ENCODE data around the gene CLECL1. TPM values are rescaled to one million over a fixed set of nuclear protein-coding genes. Genes with fewer than 3 reads are reported as not detected.
"Not testable (repeated sequence)": the region's sequence is repeated elsewhere in the genome, so short reads cannot be mapped to it uniquely, and the experiment has no call there.

Gene CLECL1
- polyA plus RNA-seq, 1 donor = 0.27 TPM

- DNase-seq = no peak
These were observed 18.6 kb upstream of the CLECL1 start for GRCh38 chr12:9751204-9752144.

- peak; percentile 66 for DNase-seq
These were observed 17.6 kb upstream of the CLECL1 start for GRCh38 chr12:9750276-9751203.

GRCh38 chr12:9749640-9750039 lies 16.7 kb upstream of the CLECL1 start:
- no peak for DNase-seq

GRCh38 chr12:9745199-9745598 lies 12.3 kb upstream of the CLECL1 start:
- DNase-seq = no peak

GRCh38 chr12:9742661-9743060 lies 9.8 kb upstream of the CLECL1 start:
- DNase-seq = no peak

- no peak for DNase-seq
These were observed 8.8 kb upstream of the CLECL1 start for GRCh38 chr12:9741726-9742125.

- no peak for DNase-seq
These were observed 7.3 kb upstream of the CLECL1 start for GRCh38 chr12:9740106-9740750.

GRCh38 chr12:9739404-9740105 lies 6.7 kb upstream of the CLECL1 start:
- DNase-seq = not testable (repeated sequence)

GRCh38 chr12:9738905-9739304 lies 6.0 kb upstream of the CLECL1 start:
- DNase-seq = not testable (repeated sequence)

- DNase-seq = no peak
These were observed 4.2 kb upstream of the CLECL1 start for GRCh38 chr12:9736936-9737705.

- DNase-seq = no peak
These were observed 2.7 kb upstream of the CLECL1 start for GRCh38 chr12:9735601-9736000.

- no peak for DNase-seq
These were observed 1.1 kb downstream of the CLECL1 start for GRCh38 chr12:9731797-9732196.

- no peak for DNase-seq
These were observed 1.5 kb downstream of the CLECL1 start for GRCh38 chr12:9731393-9731792.

- no peak for DNase-seq
These were observed 2.3 kb downstream of the CLECL1 start for GRCh38 chr12:9730591-9730990.

GRCh38 chr12:9730011-9730410 lies 2.9 kb downstream of the CLECL1 start:
- DNase-seq = no peak

- DNase-seq = no peak
These were observed 3.8 kb downstream of the CLECL1 start for GRCh38 chr12:9729082-9729481.

GRCh38 chr12:9727813-9728212 lies 5.1 kb downstream of the CLECL1 start:
- DNase-seq = no peak

- DNase-seq = no peak
These were observed 7.6 kb downstream of the CLECL1 start for GRCh38 chr12:9725213-9725870.

- no peak for DNase-seq
These were observed 8.9 kb downstream of the CLECL1 start for GRCh38 chr12:9724023-9724422.

GRCh38 chr12:9721394-9722092 lies 11.4 kb downstream of the CLECL1 start:
- DNase-seq = no peak

Measured in left kidney (tissue), 2 donors.